Tibial nerve (tissue), 4 donors: ENCODE results near the gene SPINK6. TPM values are rescaled to one million over a fixed set of nuclear protein-coding genes. Genes with fewer than 3 reads are reported as not detected.

Experiments
- DNase-seq, 2 donors: peaks; one replicate each; pipeline ENCODE4 v3.0.0-alpha.2; 2019; ENCODE audit warnings: low spot score in 2 of 2
- H3K27ac ChIP-seq, 4 donors: fragments of 200-600 bp; sonication (generic) in 3 of 4; one replicate each; pipeline ENCODE4 v1.5.1; 2017 to 2019; ENCODE audit warnings: mild to moderate bottlenecking in 1 of 4
- H3K27me3 ChIP-seq, 2 donors: fragments of 200-600 bp; sonication (generic) in 1 of 2; one replicate each; pipeline versions ENCODE4 v1.5.1 to v1.6.0; 2017 to 2019
- H3K36me3 ChIP-seq, 3 donors: fragments of 200-600 bp; sonication (generic); one replicate each; pipeline ENCODE4 v1.5.1; 2018 to 2019
- H3K4me1 ChIP-seq, 4 donors: fragments of 200-600 bp; sonication (generic) in 3 of 4; one replicate each; pipeline ENCODE4 v1.5.1; 2017 to 2019
- H3K4me3 ChIP-seq, 4 donors: fragments of 200-600 bp; sonication (generic) in 3 of 4; one replicate each; pipeline ENCODE4 v1.5.1; 2017 to 2019; ENCODE audit warnings: mild to moderate bottlenecking in 1 of 4, moderate library complexity in 1 of 4
- H3K9me3 ChIP-seq, 4 donors: fragments of 200-600 bp; sonication (generic) in 3 of 4; one replicate each; pipeline ENCODE4 v1.5.1; 2017 to 2019
- CTCF ChIP-seq, 5 experiments: fragments of 200-600 bp in 3 of 5; fragments of 450-650 bp in 2 of 5; sonication (generic) in 3 of 5; IDR thresholded peaks; one replicate each; pipeline ENCODE4 v1.5.1; 2016 to 2019; ENCODE audit warnings: antibody characterized with exemption in 5 of 5, mild to moderate bottlenecking in 3 of 5, moderate library complexity in 2 of 5
- EP300 ChIP-seq, 2 donors: sonication (generic); formaldehyde crosslinking; IDR thresholded peaks; one replicate each; pipeline ENCODE4 v1.6.1; 2017; ENCODE audit warnings: antibody characterized with exemption in 2 of 2, mild to moderate bottlenecking in 1 of 2
- POLR2A ChIP-seq, 2 donors: fragments of 450-650 bp; IDR thresholded peaks; one replicate each; pipeline ENCODE4 v1.6.1; 2017; ENCODE audit warnings: antibody characterized with exemption in 2 of 2, mild to moderate bottlenecking in 2 of 2, moderate library complexity in 2 of 2
- WGBS, 2 donors: methylation state at CpG; one replicate each; pipeline ENCODE4 v1.1.5; 2018; 5-methylcytosine and 5-hydroxymethylcytosine counted together
- total RNA-seq, 4 donors: library from RNA; depleted of rRNA; stranded (reverse); fragments of >200 nt; gene quantifications; one replicate each; pipeline ENCODE4 v1.1.0, GENCODE V29; 2016

The SPINK6 gene
- total RNA-seq, 4 donors from 2014 or later, result not detected

GRCh38 chr5:148237785-148238417, 35.1 kb downstream of the SPINK6 start:
- TF ChIP-seq POLR2A (IDR thresholded peaks at IDR 0.05) (no peak), CTCF (IDR thresholded peaks at IDR 0.05) (no peak), EP300 (IDR thresholded peaks at IDR 0.05) (no peak)
- no peaks in the 10 kb centered on the region for H3K36me3 ChIP-seq
- 55% methylated on average over 4 of the region's 4 CpGs for WGBS, 2 donors
- H3K4me1 ChIP-seq, result no peaks in the 10 kb centered on the region
- no peak for DNase-seq
- peaks cover 0 to 2% (median 0%) of the 10 kb centered on the region in 4 donors for H3K9me3 ChIP-seq
- no peak overlapping the region for H3K27ac ChIP-seq
- no peak overlapping the region for H3K4me3 ChIP-seq
- H3K27me3 ChIP-seq, result no peaks in the 10 kb centered on the region

GRCh38 chr5:148238418-148238794, 35.6 kb downstream of the SPINK6 start, which contains the start of gene MARCOL:
TSS of gene MARCOL (plus strand) at chr5:148238525. CDS start at chr5:148238598, 73 bp downstream.
- DNase-seq, result no peak
- WGBS, 2 donors, result 76 to 83% methylated on average over 2 of the region's 2 CpGs
- Histone ChIP-seq H3K27ac (no peak within 1 kb of the TSS), H3K36me3 (no peaks in the 10 kb centered on the region), H3K4me3 (no peak within 1 kb of the TSS), H3K27me3 (no peaks in the 10 kb centered on the region), H3K4me1 (no peaks in the 10 kb centered on the region), H3K9me3 (peaks cover 0 to 5% (median 0%) of the 10 kb centered on the region in 4 donors)
- TF ChIP-seq POLR2A (IDR thresholded peaks at IDR 0.05) (no peak), EP300 (IDR thresholded peaks at IDR 0.05) (no peak), CTCF (IDR thresholded peaks at IDR 0.05) (no peak)

GRCh38 chr5:148248894-148249293, 46.1 kb downstream of the SPINK6 start:
- WGBS, 2 donors, result 80 to 89% methylated on average over 2 of the region's 2 CpGs
- Histone ChIP-seq H3K27ac (no peak overlapping the region), H3K4me3 (no peak overlapping the region), H3K4me1 (no peaks in the 10 kb centered on the region), H3K27me3 (no peaks in the 10 kb centered on the region), H3K36me3 (no peaks in the 10 kb centered on the region), H3K9me3 (peaks cover 0 to 26% (median 7%) of the 10 kb centered on the region in 4 donors)
- DNase-seq, result no peak
- TF ChIP-seq EP300 (IDR thresholded peaks at IDR 0.05), result no peak

- no peaks in the 10 kb centered on the region for H3K36me3 ChIP-seq
- H3K27me3 ChIP-seq, result no peaks in the 10 kb centered on the region
- no peak for DNase-seq
- no peak overlapping the region for H3K4me3 ChIP-seq
- H3K4me1 ChIP-seq, result no peaks in the 10 kb centered on the region
- peaks cover 0 to 60% (median 15%) of the 10 kb centered on the region in 4 donors for H3K9me3 ChIP-seq
- TF ChIP-seq EP300 (IDR thresholded peaks at IDR 0.05) (no peak), POLR2A (IDR thresholded peaks at IDR 0.05) (no peak), CTCF (IDR thresholded peaks at IDR 0.05) (no peak)
- no peak overlapping the region for H3K27ac ChIP-seq
Measured at GRCh38 chr5:148255456-148255855, 52.6 kb downstream of the SPINK6 start.

- WGBS, 2 donors, result 67 to 87% methylated on average over 1 to 2 of the region's 2 CpGs
- Histone ChIP-seq H3K4me3 (no peak overlapping the region), H3K27me3 (no peaks in the 10 kb centered on the region), H3K27ac (no peak overlapping the region), H3K9me3 (peaks cover 0 to 47% (median 13%) of the 10 kb centered on the region in 4 donors), H3K4me1 (no peaks in the 10 kb centered on the region), H3K36me3 (no peaks in the 10 kb centered on the region)
- no peak for DNase-seq
- TF ChIP-seq EP300 (IDR thresholded peaks at IDR 0.05) (no peak), CTCF (IDR thresholded peaks at IDR 0.05) (no peak), POLR2A (IDR thresholded peaks at IDR 0.05) (no peak)
Measured at GRCh38 chr5:148259288-148259687, 56.4 kb downstream of the SPINK6 start.
